ENCODE results near the gene ATP1B2.
"Not testable (repeated sequence)": the region's sequence is repeated elsewhere in the genome, so short reads cannot be mapped to it uniquely, and the experiment has no call there.

ATP1B2 gene

GRCh38 chr17:7627250-7628121, 23.2 kb upstream of the ATP1B2 start, which contains the start of gene SAT2:
TSS of gene SAT2 (minus strand) at chr17:7627821. CDS start at chr17:7627635, 186 bp downstream.
- DNase-seq (peak; percentile 76 to 84), ATAC-seq (peak; percentile 95)
- peaks cover 16% of the 10 kb centered on the region for H3K4me1 Mint-ChIP-seq
- peak within 1 kb of the TSS; percentile 98 to 99 for H3K4me3 Mint-ChIP-seq
- peak within 1 kb of the TSS; percentile 95 to 98 for H3K27ac Mint-ChIP-seq
- H3K27me3 Mint-ChIP-seq = no peaks in the 10 kb centered on the region
- H3K9me3 Mint-ChIP-seq = no peaks in the 10 kb centered on the region

- DNase-seq = no peak
- Mint-ChIP-seq H3K27ac (no peak within 1 kb of the TSS), H3K27me3 (no peaks in the 10 kb centered on the region), H3K4me1 (peaks cover 16% of the 10 kb centered on the region), H3K4me3 (no peak within 1 kb of the TSS), H3K9me3 (no peaks in the 10 kb centered on the region)
- ATAC-seq = no peak
Observed at GRCh38 chr17:7629939-7630571, 20.7 kb upstream of the ATP1B2 start, which contains the start of gene SHBG. TSS of gene SHBG (plus strand) at chr17:7630135. CDS start at chr17:7630173, 38 bp downstream.

GRCh38 chr17:7631398-7632380, 19.0 kb upstream of the ATP1B2 start:
- no peak overlapping the region for H3K27ac Mint-ChIP-seq
- H3K4me3 Mint-ChIP-seq = no peak overlapping the region
- no peaks in the 10 kb centered on the region for H3K9me3 Mint-ChIP-seq
- H3K4me1 Mint-ChIP-seq = peaks cover 8% of the 10 kb centered on the region
- H3K27me3 Mint-ChIP-seq = no peaks in the 10 kb centered on the region
- no peak for ATAC-seq
- DNase-seq = no peak

- DNase-seq = peak; percentile 33 to 55
- Mint-ChIP-seq H3K27me3 (no peaks in the 10 kb centered on the region), H3K9me3 (no peaks in the 10 kb centered on the region), H3K27ac (no peak overlapping the region), H3K4me1 (no peaks in the 10 kb centered on the region), H3K4me3 (no peak overlapping the region)
- ATAC-seq = peak; percentile 61
Observed at GRCh38 chr17:7632492-7632894, 18.2 kb upstream of the ATP1B2 start.

GRCh38 chr17:7633093-7633492, 17.6 kb upstream of the ATP1B2 start:
- H3K4me3 Mint-ChIP-seq = no peak overlapping the region
- DNase-seq = no peak
- H3K27me3 Mint-ChIP-seq = no peaks in the 10 kb centered on the region
- no peaks in the 10 kb centered on the region for H3K9me3 Mint-ChIP-seq
- no peaks in the 10 kb centered on the region for H3K4me1 Mint-ChIP-seq
- H3K27ac Mint-ChIP-seq = no peak overlapping the region
- ATAC-seq = no peak

- Mint-ChIP-seq H3K27ac (no peak overlapping the region), H3K4me3 (no peak overlapping the region), H3K9me3 (no peaks in the 10 kb centered on the region), H3K27me3 (no peaks in the 10 kb centered on the region), H3K4me1 (no peaks in the 10 kb centered on the region)
- DNase-seq = no peak
- no peak for ATAC-seq
Observed at GRCh38 chr17:7634384-7634783, 16.3 kb upstream of the ATP1B2 start.

- no peak for DNase-seq
- no peak overlapping the region for H3K27ac Mint-ChIP-seq
- no peaks in the 10 kb centered on the region for H3K9me3 Mint-ChIP-seq
- H3K4me1 Mint-ChIP-seq = no peaks in the 10 kb centered on the region
- no peak for ATAC-seq
- H3K27me3 Mint-ChIP-seq = no peaks in the 10 kb centered on the region
- H3K4me3 Mint-ChIP-seq = no peak overlapping the region
Observed at GRCh38 chr17:7636163-7636562, 14.6 kb upstream of the ATP1B2 start.

GRCh38 chr17:7640783-7641182, 9.9 kb upstream of the ATP1B2 start:
- ATAC-seq (no peak), DNase-seq (no peak)
- H3K4me3 Mint-ChIP-seq = no peak overlapping the region
- no peak overlapping the region for H3K27ac Mint-ChIP-seq
- peaks cover 6% of the 10 kb centered on the region for H3K4me1 Mint-ChIP-seq
- no peaks in the 10 kb centered on the region for H3K9me3 Mint-ChIP-seq
- no peaks in the 10 kb centered on the region for H3K27me3 Mint-ChIP-seq

- not testable (repeated sequence) for H3K4me1 Mint-ChIP-seq, ATAC-seq, H3K27me3 Mint-ChIP-seq, DNase-seq, H3K9me3 Mint-ChIP-seq
- Mint-ChIP-seq H3K27ac (peak overlapping the region in 1 of 2 donors; percentile 61), H3K4me3 (peak overlapping the region in 1 of 2 donors; percentile 24)
Observed at GRCh38 chr17:7641635-7642034, 9.1 kb upstream of the ATP1B2 start.

- ATAC-seq = no peak
- peaks cover 28% of the 10 kb centered on the region for H3K27me3 Mint-ChIP-seq
- no peak overlapping the region for H3K4me3 Mint-ChIP-seq
- H3K27ac Mint-ChIP-seq = no peak overlapping the region
- H3K9me3 Mint-ChIP-seq = no peaks in the 10 kb centered on the region
- no peak for DNase-seq
- H3K4me1 Mint-ChIP-seq = peaks cover 7% of the 10 kb centered on the region
Observed at GRCh38 chr17:7644775-7645174, 6.0 kb upstream of the ATP1B2 start.

GRCh38 chr17:7646457-7646856, 4.3 kb upstream of the ATP1B2 start:
- DNase-seq = no peak
- Mint-ChIP-seq H3K27ac (no peak overlapping the region), H3K27me3 (peaks cover 45% of the 10 kb centered on the region), H3K9me3 (no peaks in the 10 kb centered on the region), H3K4me1 (peaks cover 24% of the 10 kb centered on the region), H3K4me3 (no peak overlapping the region)
- ATAC-seq = no peak

GRCh38 chr17:7647018-7647417, 3.7 kb upstream of the ATP1B2 start:
- H3K27ac Mint-ChIP-seq = no peak overlapping the region
- no peak for ATAC-seq
- H3K4me3 Mint-ChIP-seq = no peak overlapping the region
- no peak for DNase-seq
- H3K4me1 Mint-ChIP-seq = peaks cover 24% of the 10 kb centered on the region
- peaks cover 51% of the 10 kb centered on the region for H3K27me3 Mint-ChIP-seq
- no peaks in the 10 kb centered on the region for H3K9me3 Mint-ChIP-seq

- ATAC-seq (no peak), DNase-seq (no peak)
- Mint-ChIP-seq H3K27me3 (peaks cover 67% of the 10 kb centered on the region), H3K27ac (no peak overlapping the region), H3K9me3 (no peaks in the 10 kb centered on the region), H3K4me1 (peaks cover 18% of the 10 kb centered on the region), H3K4me3 (peak overlapping the region; percentile 72 to 85)
Observed at GRCh38 chr17:7651097-7651664, 455 bp downstream of the ATP1B2 start.

GRCh38 chr17:7651665-7652387, 1.1 kb downstream of the ATP1B2 start:
- Mint-ChIP-seq H3K27ac (no peak overlapping the region), H3K4me1 (peaks cover 18% of the 10 kb centered on the region), H3K9me3 (no peaks in the 10 kb centered on the region), H3K27me3 (peaks cover 60% of the 10 kb centered on the region), H3K4me3 (peak overlapping the region in 1 of 2 donors; percentile 43)
- no peak for DNase-seq
- no peak for ATAC-seq

All from stimulated activated naive CD8-positive, alpha-beta T cell treated with anti-CD3 and anti-CD28 coated beads, Interleukin-15, amount 100 ng/mL, for 72 hours (primary cell).